Amniotic stem cell (primary cell): ENCODE measurements around the gene AZI2.

Experiments used
- DNase-seq: peaks from one replicate; lab custom pipeline; 2025; lab: John Stamatoyannopoulos, UW

Gene AZI2

DNA sequence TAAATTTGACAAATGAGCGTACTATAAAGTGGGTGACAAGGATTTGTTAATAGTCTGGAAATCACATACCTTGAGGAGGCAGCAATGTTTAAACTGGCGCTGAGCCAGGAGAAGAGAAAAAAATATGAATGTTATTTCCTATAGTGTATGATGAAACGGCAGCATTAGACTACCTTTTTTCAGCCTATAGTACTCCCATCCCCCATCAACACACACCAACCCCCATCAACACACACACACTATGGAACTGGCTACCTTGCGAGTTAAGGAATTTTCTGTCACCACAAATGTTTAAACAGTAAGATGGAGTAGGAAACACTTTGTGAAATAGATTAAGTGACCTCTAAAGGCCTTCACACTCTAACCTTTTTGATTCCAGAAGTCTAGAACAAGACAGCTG lies 46.9 kb downstream of the AZI2 start:
- no peak for DNase-seq

DNA sequence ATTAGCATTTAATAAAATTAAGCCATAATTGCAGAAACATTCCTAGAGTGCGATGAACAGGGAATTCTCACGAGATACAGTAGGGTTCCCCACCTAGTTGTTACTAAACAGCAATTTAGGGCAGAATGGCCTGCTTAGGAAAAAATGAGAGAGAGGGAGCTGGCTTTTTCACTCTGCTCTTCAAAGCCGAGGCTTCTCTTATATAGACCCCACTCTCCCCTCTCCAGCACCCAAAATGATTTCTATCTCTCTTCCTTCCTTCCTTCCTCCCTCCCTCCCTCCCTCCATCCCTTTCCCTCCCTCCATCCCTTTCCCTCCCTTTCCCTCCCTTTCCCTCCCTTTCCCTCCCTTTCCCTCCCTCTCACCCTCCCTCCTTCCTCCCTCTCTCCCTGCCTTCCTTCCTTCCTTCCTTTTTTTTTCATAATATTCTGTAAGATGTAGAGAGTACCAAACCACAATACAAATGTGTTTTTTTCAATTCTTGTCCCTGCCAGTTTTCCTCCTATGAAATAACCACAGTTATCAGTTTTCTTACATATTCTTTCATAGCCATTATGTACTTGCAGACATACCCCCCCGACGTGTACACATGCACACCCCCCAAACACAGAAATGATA lies 48.2 kb downstream of the AZI2 start:
- DNase-seq: no peak

DNA sequence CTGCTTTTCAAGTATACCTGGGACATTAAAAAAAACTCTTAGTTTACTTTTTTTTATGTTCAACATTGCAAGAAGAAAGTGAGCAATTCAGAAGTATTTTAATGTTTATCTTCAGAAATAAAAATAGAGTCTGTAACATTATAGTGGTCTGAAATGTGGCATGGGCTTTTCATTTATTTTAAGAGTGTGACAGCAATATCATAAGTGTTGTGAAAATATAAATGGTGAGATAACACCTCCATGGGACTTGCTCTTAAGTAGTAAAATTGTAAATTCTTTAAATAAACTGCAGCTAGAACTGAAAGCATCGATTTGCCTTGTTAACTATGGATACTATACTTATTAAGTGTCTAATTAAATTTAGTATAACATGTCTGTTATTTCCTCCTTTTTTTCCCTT lies 48.9 kb downstream of the AZI2 start:
- DNase-seq: no peak

DNA sequence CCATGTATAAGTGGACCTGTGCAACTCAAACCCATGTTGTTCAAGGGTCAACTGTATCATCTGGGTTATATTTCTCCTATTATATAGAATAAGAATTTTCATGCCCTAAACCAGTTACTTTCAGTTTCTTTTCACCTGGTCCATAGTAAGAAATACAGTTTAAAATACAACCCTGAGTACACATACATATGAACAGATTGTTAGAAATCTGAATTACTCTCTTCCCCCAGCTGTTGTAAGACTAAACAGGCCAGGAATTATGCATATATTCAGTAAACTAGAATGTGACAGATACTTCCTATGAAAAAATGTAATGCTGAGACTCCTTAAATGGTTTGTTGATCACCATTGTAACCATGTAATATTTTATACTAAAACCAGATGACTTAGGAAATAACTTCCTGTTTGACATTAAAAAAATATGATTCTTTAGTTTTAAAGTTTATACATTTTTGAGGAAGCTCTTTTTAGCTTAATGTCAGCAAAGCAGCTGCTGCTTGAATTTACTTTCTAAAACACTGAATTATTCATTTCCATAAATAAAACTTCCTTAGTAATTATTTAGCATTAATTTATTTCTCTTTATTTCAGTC lies 52.6 kb downstream of the AZI2 start:
- DNase-seq: no peak

DNA sequence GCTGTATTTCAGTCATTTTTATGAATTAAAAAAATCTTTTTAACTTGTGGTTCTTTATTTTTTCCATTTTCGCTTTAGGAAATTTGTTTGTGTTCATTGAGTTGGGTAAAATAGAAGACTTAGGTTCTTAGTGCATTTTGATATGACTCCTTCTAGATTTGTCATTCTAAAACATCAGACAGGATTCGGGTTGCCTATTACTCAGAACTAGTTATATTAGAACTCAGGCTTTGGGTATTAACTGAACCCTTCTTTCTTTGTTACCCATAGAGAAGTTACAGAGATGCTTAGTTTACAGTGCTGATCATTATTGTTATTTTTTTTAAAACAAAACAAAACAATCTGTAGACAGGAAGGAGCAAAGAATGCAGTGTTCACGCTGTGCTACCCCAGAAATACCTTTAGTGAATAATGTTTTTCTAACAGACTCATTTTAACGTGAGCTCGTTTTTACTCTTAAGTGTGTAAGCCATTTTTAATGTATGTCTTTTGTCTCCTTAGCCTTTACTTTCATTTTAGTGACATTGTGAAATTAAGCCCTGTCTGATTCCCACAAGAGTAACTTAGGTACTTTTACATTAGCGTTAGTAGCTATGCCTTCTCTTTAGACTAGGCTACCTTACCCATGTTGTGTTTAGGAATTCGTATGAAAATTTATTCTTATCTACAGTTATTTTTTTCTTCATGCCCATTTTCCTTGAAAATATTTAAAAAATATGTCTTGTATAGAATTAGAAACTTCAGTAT lies 53.8 kb downstream of the AZI2 start:
- DNase-seq: no peak

DNA sequence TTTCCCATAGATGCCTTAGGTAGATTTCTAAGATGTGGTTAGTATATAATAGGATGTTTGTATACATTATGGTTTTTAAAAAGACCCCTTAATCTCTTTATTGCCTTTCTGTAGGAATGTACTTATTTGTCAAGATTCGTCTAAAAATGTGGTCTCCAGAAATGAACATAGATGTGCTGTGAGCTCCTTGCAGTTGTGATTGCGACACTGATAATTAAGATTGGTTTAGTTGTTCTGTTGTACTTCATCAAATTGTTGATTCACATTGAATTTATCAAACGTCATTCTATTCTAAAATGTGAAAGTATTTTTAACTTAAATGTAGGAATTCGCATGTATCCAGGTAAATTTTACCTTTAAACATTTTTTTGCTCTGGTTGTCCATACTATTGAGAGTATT lies 56.0 kb downstream of the AZI2 start:
- DNase-seq: no peak

DNA sequence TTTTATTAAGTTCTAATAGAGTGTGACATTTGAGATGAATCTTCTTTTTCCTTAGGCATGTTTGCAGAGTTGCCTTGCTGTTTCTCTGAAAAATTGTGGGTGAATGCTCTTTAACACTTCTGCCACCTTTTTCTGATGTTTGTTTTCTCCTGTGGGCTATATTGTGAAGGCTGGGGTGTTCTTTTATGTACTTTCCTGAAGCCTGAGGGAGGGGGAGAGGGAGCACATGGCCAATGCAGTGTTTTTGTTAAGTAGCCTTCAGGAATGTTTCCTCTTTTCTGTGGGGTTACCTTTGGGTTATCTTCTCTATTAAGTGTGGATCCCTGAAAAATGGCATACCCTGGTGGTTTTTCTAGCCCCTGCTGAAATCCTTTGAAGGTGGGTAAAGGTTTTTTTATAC lies 57.0 kb downstream of the AZI2 start:
- no peak for DNase-seq

DNA sequence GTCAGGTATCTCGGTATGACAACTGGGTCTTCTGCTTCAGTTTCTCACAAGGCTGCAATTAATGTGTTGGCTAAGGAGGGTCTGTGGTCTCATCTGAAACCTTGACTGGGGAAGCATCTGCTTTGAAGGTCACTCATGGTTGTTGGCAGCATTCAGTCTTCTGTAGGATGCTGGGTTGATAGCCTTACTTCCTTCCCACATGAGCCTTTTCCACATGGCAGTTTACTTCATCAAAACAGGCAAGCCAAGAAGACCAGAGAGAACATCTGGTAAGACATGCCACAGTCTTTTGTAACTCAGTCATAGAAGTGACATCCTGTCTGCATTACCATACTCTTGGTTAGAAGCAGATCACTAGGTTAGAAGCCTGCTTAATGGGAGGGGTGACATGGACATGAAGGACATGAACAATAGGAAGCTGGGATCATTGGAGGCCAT lies 57.7 kb downstream of the AZI2 start:
- DNase-seq: no peak

DNA sequence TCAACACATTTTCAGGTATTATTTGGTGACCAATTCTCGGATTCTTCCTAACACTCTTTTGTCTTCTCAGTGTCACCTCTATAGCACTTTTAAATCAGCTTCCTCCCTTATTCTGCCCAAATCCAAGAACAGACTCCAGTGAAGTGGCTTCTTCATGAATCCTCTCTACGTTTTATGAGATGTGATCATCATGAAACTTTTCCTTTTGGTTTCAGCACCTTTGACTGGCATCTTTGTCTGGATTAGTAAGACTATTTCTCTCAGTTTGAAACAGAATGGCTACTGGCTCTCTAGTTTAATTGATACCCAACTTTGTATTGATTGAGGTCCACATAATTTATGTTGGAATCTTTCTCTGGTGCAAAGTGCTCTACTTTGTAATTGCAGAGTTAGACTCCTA lies 61.6 kb downstream of the AZI2 start:
- no peak for DNase-seq

DNA sequence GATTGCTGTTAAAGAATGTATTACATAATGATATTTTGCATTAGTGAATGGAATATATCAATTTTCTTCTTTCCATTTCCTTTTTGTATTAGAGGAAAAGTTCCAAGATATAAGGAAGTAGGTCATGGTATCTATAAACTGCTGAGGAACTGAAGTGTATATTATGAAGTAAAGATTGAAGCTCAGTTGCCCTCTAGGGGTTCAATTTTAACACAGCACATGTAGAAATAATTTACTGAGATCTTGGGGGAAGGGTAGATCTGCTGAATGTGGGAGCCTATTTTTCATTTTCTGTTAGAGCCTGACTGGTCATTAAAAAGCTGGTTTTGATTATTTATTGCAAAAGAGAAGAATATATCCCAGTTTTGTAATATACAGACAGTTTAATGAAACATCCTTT lies 62.0 kb downstream of the AZI2 start:
- DNase-seq: no peak

DNA sequence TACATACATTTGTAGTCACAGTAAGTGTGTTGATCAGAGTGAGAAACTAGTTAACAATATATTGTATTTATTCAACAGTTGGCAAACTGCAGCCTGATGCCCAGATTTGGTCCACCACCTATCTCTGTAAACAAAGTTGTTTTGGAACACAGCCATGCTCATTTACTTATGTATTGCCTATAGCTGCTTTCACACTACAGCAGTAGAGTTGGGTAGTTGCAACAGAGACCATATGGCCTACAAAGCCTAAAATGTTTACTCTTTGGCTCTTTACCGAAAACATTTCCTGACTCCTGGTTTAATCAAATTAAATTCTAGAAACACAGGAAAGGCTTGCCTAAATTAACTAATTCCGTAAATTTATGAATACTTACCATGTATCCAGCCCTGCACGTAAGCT lies 67.8 kb downstream of the AZI2 start:
- no peak for DNase-seq

DNA sequence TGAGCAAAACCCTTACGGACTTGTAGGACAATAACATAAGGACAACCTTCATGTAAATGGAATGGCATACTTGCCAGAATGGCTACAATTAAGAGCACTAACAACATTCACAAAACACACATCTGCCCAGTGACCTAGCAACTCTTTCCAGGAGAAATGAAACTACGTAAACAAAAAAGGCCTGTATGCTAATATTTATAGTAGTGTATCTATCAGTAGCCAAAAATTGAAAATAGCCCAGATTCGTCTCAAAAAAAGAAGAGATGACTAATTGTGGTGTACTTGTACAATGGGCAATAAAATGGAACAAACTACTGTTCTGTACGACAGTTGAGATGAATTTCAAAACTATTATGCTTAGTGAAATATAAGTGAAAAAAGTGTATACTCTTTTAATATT lies 68.9 kb downstream of the AZI2 start:
- no peak for DNase-seq

DNA sequence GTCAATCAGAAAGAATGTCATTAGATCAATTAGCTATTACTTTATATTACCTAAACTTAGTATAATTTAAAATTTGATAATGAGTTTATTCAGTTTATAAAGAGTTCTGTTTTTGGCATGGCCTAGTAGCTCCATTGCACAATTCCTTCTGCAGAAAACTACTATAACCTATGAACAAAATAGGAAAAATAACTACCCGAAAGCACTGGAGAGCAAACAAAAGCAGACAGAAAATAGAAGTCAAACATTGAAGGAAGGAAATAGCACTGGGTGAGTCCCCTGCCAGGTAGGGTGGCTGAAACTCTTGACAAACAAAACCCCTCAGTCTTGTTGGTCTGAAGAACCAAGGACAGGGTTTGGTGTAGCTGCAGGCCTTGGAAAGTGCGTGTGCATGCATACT lies 69.7 kb downstream of the AZI2 start:
- no peak for DNase-seq

DNA sequence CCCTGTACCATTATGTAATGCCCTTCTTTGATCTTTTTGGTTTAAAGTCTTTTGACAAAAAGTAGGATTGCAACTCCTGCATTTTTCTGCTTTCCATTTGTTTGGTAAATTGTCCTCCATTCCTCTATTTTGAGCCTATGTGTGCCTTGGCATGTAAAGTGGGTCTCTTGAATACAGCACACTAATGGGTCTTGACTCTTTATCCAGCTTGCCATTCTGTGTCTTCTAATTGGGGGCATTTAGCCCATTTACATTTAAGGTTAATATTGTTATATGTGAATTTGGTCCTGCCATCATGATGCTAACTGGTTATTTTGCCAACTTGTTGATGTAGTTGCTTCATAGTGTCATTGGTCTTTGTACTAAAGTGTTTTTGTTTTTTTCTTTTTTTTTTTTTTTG lies 74.8 kb downstream of the AZI2 start:
- no peak for DNase-seq
